Testis (tissue), 3 donors: ENCODE measurements around the gene EIF4A3. TPM values are rescaled to one million over a fixed set of nuclear protein-coding genes. Genes with fewer than 3 reads are reported as not detected.

Source experiments
- DNase-seq: peaks from one replicate; pipeline ENCODE4 v3.0.0-alpha.2; 2019
- H3K27ac ChIP-seq, 2 donors: fragments of 200-600 bp; sonication (generic); one replicate each; pipeline ENCODE4 v1.5.1; 2019
- H3K27me3 ChIP-seq: fragments of 200-600 bp; sonication (generic); one replicate; pipeline ENCODE4 v1.5.1; 2019
- H3K36me3 ChIP-seq: fragments of 200-600 bp; sonication (generic); one replicate; pipeline ENCODE4 v1.5.1; 2017; ENCODE audit warnings: low read depth; ENCODE audit errors: missing control alignments
- H3K4me1 ChIP-seq: fragments of 200-600 bp; sonication (generic); one replicate; pipeline ENCODE4 v1.5.1; 2019
- H3K4me3 ChIP-seq, 2 donors: fragments of 200-600 bp; sonication (generic); one replicate each; pipeline ENCODE4 v1.5.1; 2017 to 2019
- H3K9me3 ChIP-seq: fragments of 200-600 bp; sonication (generic); one replicate; pipeline ENCODE4 v1.5.1; 2017
- CTCF ChIP-seq, 3 experiments: fragments of 450-650 bp in 2 of 3; fragments of 200-600 bp in 1 of 3; sonication (generic) in 1 of 3; IDR thresholded peaks; one replicate each; pipeline ENCODE4 v1.5.1; 2016 to 2019; ENCODE audit warnings: antibody characterized with exemption in 3 of 3, mild to moderate bottlenecking in 2 of 3, moderate library complexity in 1 of 3
- POLR2A ChIP-seq: fragments of 450-650 bp; IDR thresholded peaks from one replicate; pipeline ENCODE4 v1.6.1; 2017; ENCODE audit warnings: antibody characterized with exemption, mild to moderate bottlenecking, moderate library complexity
- WGBS, 2 donors: methylation state at CpG; one replicate each; pipeline ENCODE4 v1.1.5; 2018; 5-methylcytosine and 5-hydroxymethylcytosine counted together
- intact Hi-C: fragments of 100-400 bp; cut with DNase I; formaldehyde crosslinking; loops from one replicate; pipeline ENCODE4 v1.15.1; 2023; ENCODE audit warnings: low total_unique reads
- microRNA counts, 2 donors: library from miRNA; unstranded; fragments of <30 nt; microRNA quantifications; one replicate each; lab custom pipeline; 2016
- microRNA-seq, 2 donors: library from miRNA; unstranded; fragments of <30 nt; microRNA quantifications; one replicate each; pipeline ENCODE4, GENCODE V29; 2016; ENCODE audit warnings: borderline number of aligned reads in 2 of 2, borderline replicate concordance in 1 of 2
- polyA plus RNA-seq: library from polyadenylated mRNA; stranded (reverse); fragments of 350-450 nt; fragmentation: Illumina TruSeq; extraction: RNeasy Lipid Tissue Mini Kit (QIAGEN cat#74804); gene quantifications from one replicate; pipeline ENCODE4 v1.2.3, GENCODE V29; 2014; ENCODE audit warnings: low read depth, low replicate concordance; ENCODE audit not compliant: insufficient read depth
- small RNA-seq, 2 donors: library from RNA; depleted of rRNA; stranded (forward); fragments of <200 nt; gene quantifications; one replicate each; pipeline ENCODE3, GENCODE V24; 2016
- total RNA-seq, 2 donors: library from RNA; depleted of rRNA; stranded (reverse); fragments of >200 nt; gene quantifications; one replicate each; pipeline ENCODE4 v1.2.3, GENCODE V29; 2016

EIF4A3 gene
- total and polyA plus RNA-seq, 3 donors from 2014 or later: 67.1 to 99.3 (median 85.6) TPM

- Histone ChIP-seq H3K27ac (no peak overlapping the region), H3K4me1 (no peaks in the 10 kb centered on the region), H3K9me3 (no peaks in the 10 kb centered on the region), H3K4me3 (no peak overlapping the region), H3K27me3 (no peaks in the 10 kb centered on the region), H3K36me3 (no peaks in the 10 kb centered on the region)
- DNase-seq: no peak
- TF ChIP-seq CTCF (IDR thresholded peaks at IDR 0.05) (no peak), POLR2A (no peak)
- 93 to 94% methylated on average over 16 to 17 of the region's 17 CpGs for WGBS, 2 donors
- intact Hi-C loops: no loop called here
Measured at GRCh38 chr17:80086081-80086480, 60.8 kb downstream of the EIF4A3 start.

- intact Hi-C loops: no loop called here
- TF ChIP-seq POLR2A (no peak), CTCF (IDR thresholded peaks at IDR 0.05) (no peak)
- no peaks in the 10 kb centered on the region for H3K9me3 ChIP-seq
- H3K27me3 ChIP-seq: no peaks in the 10 kb centered on the region
- H3K36me3 ChIP-seq: no peaks in the 10 kb centered on the region
- DNase-seq: no peak
- no peak overlapping the region for H3K4me3 ChIP-seq
- no peaks in the 10 kb centered on the region for H3K4me1 ChIP-seq
- 95% methylated on average over 15 of the region's 15 CpGs for WGBS, 2 donors
- no peak overlapping the region for H3K27ac ChIP-seq
Measured at GRCh38 chr17:80084773-80085172, 62.2 kb downstream of the EIF4A3 start.

MicroRNA genes within 50 kb of the gene (microRNA counts, 767-probe panel; counts per million panel counts)
- microRNA hsa-miR-1268b (lab: Ali Mortazavi, UCI): 0 to 152 counts per million in 2 donors

Small RNAs within 50 kb of the gene (microRNA-seq; reads per million reads assigned to microRNA genes)
- 0 reads per million in 2 donors for gene MIR1268B

Small RNAs within 50 kb of the gene (small RNA-seq; reads per million reads assigned to genes)
- gene AC087741.2: 0 reads per million in 2 donors
- 0 reads per million in 2 donors for gene MIR1268B

Other genes starting within 250 kb of the EIF4A3 start
- gene TBC1D16, start 111.3 kb downstream of the EIF4A3 start, total RNA-seq: 10 to 100 TPM; 11.0 to 16.0 TPM
- gene TBC1D16, start 111.3 kb downstream of the EIF4A3 start, polyA plus RNA-seq: 11.7 TPM
- 10 to 100 TPM; 26.7 to 43.6 TPM for gene CCDC40, start 110.5 kb downstream of the EIF4A3 start, total RNA-seq
- 38.6 TPM for gene CCDC40, start 110.5 kb downstream of the EIF4A3 start, polyA plus RNA-seq
- 100 to 1,000 TPM; 166 to 190 TPM for gene GAA, start 45.5 kb downstream of the EIF4A3 start, total RNA-seq
- 155 TPM for gene GAA, start 45.5 kb downstream of the EIF4A3 start, polyA plus RNA-seq
- 1 to 10 TPM; 3.5 to 6.1 TPM for gene CARD14, start 22.9 kb upstream of the EIF4A3 start, total RNA-seq
- 2.1 TPM for gene CARD14, start 22.9 kb upstream of the EIF4A3 start, polyA plus RNA-seq
- gene SGSH, start 73.2 kb upstream of the EIF4A3 start, total RNA-seq: 10 to 100 TPM; 29.7 to 50.3 TPM
- gene SGSH, start 73.2 kb upstream of the EIF4A3 start, polyA plus RNA-seq: 19.8 TPM
- 10 to 100 TPM; 16.9 to 19.0 TPM for gene SLC26A11, start 73.3 kb upstream of the EIF4A3 start, total RNA-seq
- 8.4 TPM for gene SLC26A11, start 73.3 kb upstream of the EIF4A3 start, polyA plus RNA-seq
- gene RNF213, start 113.7 kb upstream of the EIF4A3 start, total RNA-seq: 10 to 100 TPM; 66.9 to 68.9 TPM
- 25.3 TPM for gene RNF213, start 113.7 kb upstream of the EIF4A3 start, polyA plus RNA-seq